T-cell (primary cell): ENCODE data around the gene WIPI1. TPM values are rescaled to one million over a fixed set of nuclear protein-coding genes. Genes with fewer than 3 reads are reported as not detected.

Experiments
- ATAC-seq, 4 experiments: fragments of 200-7000 bp in 3 of 4; fragments of 150-1000 bp in 1 of 4; cut with Tn5 transposase; replicated peaks in 1 of 4; 1 replicate in 3 of 4; 2 replicates in 1 of 4; pipeline ENCODE4 v1.10.0; 2021; ENCODE audit warnings: moderate library complexity in 3 of 4, mild to moderate bottlenecking in 2 of 4, moderate number of reproducible peaks in 1 of 4
- CTCF ChIA-PET, 2 donors: fragments of 300-600 bp; sonication (Branson Sonifier 250); formaldehyde crosslinking; loops; one replicate each; lab custom pipeline; 2022; ENCODE audit warnings: antibody characterized with exemption in 2 of 2; lab: Charles Lee
- POLR2A ChIA-PET, 2 donors: fragments of 300-600 bp; sonication (Branson Sonifier 250); formaldehyde crosslinking; loops; one replicate each; lab custom pipeline; 2022; ENCODE audit warnings: antibody characterized with exemption in 2 of 2; lab: Charles Lee
- DNase-seq, 35 experiments: peaks; one replicate each; pipeline versions ENCODE4 v3.0.0 to v3.0.0-alpha.2; 2013 to 2023
- H3K27ac ChIP-seq: one replicate; pipeline ENCODE4 v1.5.1; 2013; ENCODE audit warnings: low read length
- H3K27me3 ChIP-seq, 2 experiments: replicated peaks in 1 of 2; 1 replicate in 1 of 2; 2 replicates in 1 of 2; pipeline versions ENCODE4 v1.6.1 to v1.7.0; 2013; ENCODE audit warnings: low read length in 1 of 2, mixed read lengths in 1 of 2; ENCODE audit not compliant: control insufficient read depth in 2 of 2, insufficient read depth in 2 of 2; ENCODE audit errors: extremely low read depth in 1 of 2
- H3K36me3 ChIP-seq, 2 donors: 1 replicate in 1 of 2; 2 replicates in 1 of 2; pipeline versions ENCODE4 v1.6.1 to v1.7.0; 2013; ENCODE audit warnings: low read length in 1 of 2; ENCODE audit not compliant: control insufficient read depth in 2 of 2, insufficient read depth in 1 of 2; ENCODE audit errors: extremely low read depth in 1 of 2
- H3K4me1 ChIP-seq, 2 experiments: 1 replicate in 1 of 2; 2 replicates in 1 of 2; pipeline versions ENCODE4 v1.6.1 to v1.7.0; 2013; ENCODE audit warnings: low read length in 2 of 2, mixed read lengths in 1 of 2; ENCODE audit not compliant: insufficient read depth in 2 of 2, control insufficient read depth in 1 of 2; ENCODE audit errors: extremely low read depth in 1 of 2
- H3K4me3 ChIP-seq, 2 donors: 1 replicate in 1 of 2; 2 replicates in 1 of 2; pipeline versions ENCODE4 v1.5.1 to v1.7.0; 2013; ENCODE audit warnings: mild to moderate bottlenecking in 2 of 2, low read length in 1 of 2, moderate library complexity in 1 of 2; ENCODE audit not compliant: control insufficient read depth in 1 of 2; ENCODE audit errors: extremely low read depth in 1 of 2
- H3K9me3 ChIP-seq: 2 replicates; pipeline ENCODE4 v1.7.0; 2013
- H3K27ac Mint-ChIP-seq, 2 donors: one replicate each; pipeline ENCODE4 v1.8.0; 2020 to 2021; ENCODE audit warnings: mild to moderate bottlenecking in 2 of 2, mixed read lengths in 2 of 2
- H3K27me3 Mint-ChIP-seq, 2 donors: one replicate each; pipeline ENCODE4 v1.8.0; 2021 to 2022; ENCODE audit warnings: mixed read lengths in 2 of 2
- H3K36me3 Mint-ChIP-seq: one replicate; pipeline ENCODE4 v1.8.0; 2021; ENCODE audit warnings: mixed read lengths
- H3K4me1 Mint-ChIP-seq, 3 donors: one replicate each; pipeline ENCODE4 v1.8.0; 2020 to 2022; ENCODE audit warnings: mixed read lengths in 3 of 3, mild to moderate bottlenecking in 1 of 3
- H3K4me3 Mint-ChIP-seq, 3 donors: one replicate each; pipeline ENCODE4 v1.8.0; 2020 to 2022; ENCODE audit warnings: mild to moderate bottlenecking in 3 of 3, mixed read lengths in 3 of 3, moderate library complexity in 3 of 3
- H3K9me3 Mint-ChIP-seq, 3 donors: one replicate each; pipeline ENCODE4 v1.8.0; 2020 to 2022; ENCODE audit warnings: mixed read lengths in 3 of 3
- WGBS: methylation state at CpG from one replicate; pipeline ENCODE4 v1.1.5; 2013; ENCODE audit warnings: missing lambda C conversion rate; ENCODE audit not compliant: insufficient coverage; 5-methylcytosine and 5-hydroxymethylcytosine counted together
- total RNA-seq, 35 experiments: library from RNA in 6 of 35; stranded (reverse) in 6 of 35; fragments of 120-200 nt in 1 of 35; gene quantifications; one replicate each; pipeline versions ENCODE4 v1.2.1 to v1.2.4 and lab custom pipeline; 2013 to 2026

Gene WIPI1
- total RNA-seq, 5 donors from 2014 or later (not counting 1 experiment from before 2014, with no cell fraction given): 5.4 to 11.8 (median 9.7) TPM

- ChIA-PET POLR2A (interaction anchor here in 1 of 2 donors (0.7 kb wide), 1 partner anchor 8 kb away, joined by 3 read pairs; no protein-coding TSS in a partner anchor), CTCF (no interaction called here)
- peaks cover 0 to 2% of the 10 kb centered on the region in 2 experiments for H3K4me1 ChIP-seq
- H3K27me3 Mint-ChIP-seq: no peaks in the 10 kb centered on the region
- DNase-seq: no peak
- H3K36me3 ChIP-seq: peaks cover 0 to 23% of the 10 kb centered on the region in 2 donors
- H3K4me3 Mint-ChIP-seq: no peak overlapping the region
- no peaks in the 10 kb centered on the region for H3K9me3 ChIP-seq
- no peak for ATAC-seq
- H3K27me3 ChIP-seq: no peaks in the 10 kb centered on the region
- peaks cover 0 to 11% (median 3%) of the 10 kb centered on the region in 3 donors for H3K4me1 Mint-ChIP-seq
- H3K27ac Mint-ChIP-seq: no peak overlapping the region
- no peak overlapping the region for H3K4me3 ChIP-seq
- peaks cover 29% of the 10 kb centered on the region for H3K36me3 Mint-ChIP-seq
- H3K27ac ChIP-seq: no peak overlapping the region
- H3K9me3 Mint-ChIP-seq: no peaks in the 10 kb centered on the region
- 100% methylated on average over 3 of the region's 13 CpGs for WGBS
Observed at GRCh38 chr17:68449021-68449739, 8.1 kb downstream of the WIPI1 start.

- no peaks in the 10 kb centered on the region for H3K27me3 Mint-ChIP-seq
- Histone ChIP-seq H3K27me3 (no peaks in the 10 kb centered on the region), H3K27ac (no peak overlapping the region), H3K4me3 (no peak overlapping the region), H3K36me3 (peaks cover 0 to 16% of the 10 kb centered on the region in 2 donors), H3K4me1 (no peaks in the 10 kb centered on the region), H3K9me3 (no peaks in the 10 kb centered on the region)
- peaks cover 2 to 8% (median 3%) of the 10 kb centered on the region in 3 donors for H3K4me1 Mint-ChIP-seq
- 93% methylated on average over 9 of the region's 9 CpGs for WGBS
- H3K27ac Mint-ChIP-seq: no peak overlapping the region
- peaks cover 33% of the 10 kb centered on the region for H3K36me3 Mint-ChIP-seq
- ATAC-seq (no peak), DNase-seq (no peak)
- no peak overlapping the region for H3K4me3 Mint-ChIP-seq
- ChIA-PET CTCF (interaction anchor here in 1 of 2 donors (0.7 kb wide), 1 partner anchor 39 kb away, joined by 4 read pairs; no protein-coding TSS in a partner anchor), POLR2A (no interaction called here)
- no peaks in the 10 kb centered on the region for H3K9me3 Mint-ChIP-seq
Observed at GRCh38 chr17:68446626-68447041, 10.7 kb downstream of the WIPI1 start.

GRCh38 chr17:68445671-68446070 lies 11.6 kb downstream of the WIPI1 start:
- H3K27ac ChIP-seq: no peak overlapping the region
- Mint-ChIP-seq H3K4me3 (no peak overlapping the region), H3K27me3 (no peaks in the 10 kb centered on the region), H3K27ac (no peak overlapping the region), H3K9me3 (no peaks in the 10 kb centered on the region), H3K4me1 (peaks cover 11 to 17% (median 13%) of the 10 kb centered on the region in 3 donors), H3K36me3 (peaks cover 27% of the 10 kb centered on the region)
- H3K27me3 ChIP-seq: no peaks in the 10 kb centered on the region
- 93% methylated on average over 4 of the region's 8 CpGs for WGBS
- no peak overlapping the region for H3K4me3 ChIP-seq
- no peaks in the 10 kb centered on the region for H3K9me3 ChIP-seq
- DNase-seq (no peak), ATAC-seq (no peak)
- ChIA-PET POLR2A (no interaction called here), CTCF (no interaction called here)
- peaks cover 0 to 6% of the 10 kb centered on the region in 2 experiments for H3K4me1 ChIP-seq
- H3K36me3 ChIP-seq: peaks cover 0 to 13% of the 10 kb centered on the region in 2 donors

- H3K9me3 Mint-ChIP-seq: no peaks in the 10 kb centered on the region
- ChIA-PET CTCF (no interaction called here), POLR2A (interaction anchor here in 1 of 2 donors (0.6 kb wide), 1 partner anchor 249 kb away, joined by 4 read pairs; no protein-coding TSS in a partner anchor)
- H3K36me3 Mint-ChIP-seq: peaks cover 18% of the 10 kb centered on the region
- DNase-seq: no peak
- H3K4me1 Mint-ChIP-seq: peaks cover 19 to 26% (median 23%) of the 10 kb centered on the region in 3 donors
- Histone ChIP-seq H3K4me1 (peaks cover 0 to 6% of the 10 kb centered on the region in 2 experiments), H3K27me3 (no peaks in the 10 kb centered on the region), H3K36me3 (peaks cover 0 to 10% of the 10 kb centered on the region in 2 donors), H3K27ac (no peak overlapping the region), H3K9me3 (no peaks in the 10 kb centered on the region), H3K4me3 (no peak overlapping the region)
- H3K27me3 Mint-ChIP-seq: no peaks in the 10 kb centered on the region
- ATAC-seq: no peak
- WGBS: 96% methylated on average over 4 of the region's 11 CpGs
- H3K4me3 Mint-ChIP-seq: no peak overlapping the region
- no peak overlapping the region for H3K27ac Mint-ChIP-seq
Observed at GRCh38 chr17:68443972-68444464, 13.3 kb downstream of the WIPI1 start.

GRCh38 chr17:68441070-68441770 lies 16.1 kb downstream of the WIPI1 start:
- peaks cover 43 to 54% (median 51%) of the 10 kb centered on the region in 3 donors for H3K4me1 Mint-ChIP-seq
- no peaks in the 10 kb centered on the region for H3K27me3 Mint-ChIP-seq
- H3K4me3 Mint-ChIP-seq: no peak overlapping the region
- no peak overlapping the region for H3K27ac ChIP-seq
- no peak for ATAC-seq
- 74% methylated on average over 10 of the region's 14 CpGs for WGBS
- H3K9me3 ChIP-seq: no peaks in the 10 kb centered on the region
- peaks cover 17 to 30% of the 10 kb centered on the region in 2 experiments for H3K4me1 ChIP-seq
- H3K27me3 ChIP-seq: no peaks in the 10 kb centered on the region
- H3K4me3 ChIP-seq: no peak overlapping the region
- no peaks in the 10 kb centered on the region for H3K9me3 Mint-ChIP-seq
- peak overlapping the region; percentile 90 to 94 for H3K27ac Mint-ChIP-seq
- H3K36me3 Mint-ChIP-seq: peaks cover 12% of the 10 kb centered on the region
- ChIA-PET CTCF (interaction anchor here (0.7 to 1.0 kb wide), 3 partner anchors 10 to 241 kb away, joined by 3 read pairs; no protein-coding TSS in a partner anchor), POLR2A (interaction anchor here (0.5 to 0.6 kb wide), 4 partner anchors 7 to 259 kb away, joined by 3 to 6 read pairs (median 5); no protein-coding TSS in a partner anchor)
- DNase-seq: no peak
- no peaks in the 10 kb centered on the region for H3K36me3 ChIP-seq

GRCh38 chr17:68440526-68440925 lies 16.8 kb downstream of the WIPI1 start:
- Histone ChIP-seq H3K36me3 (no peaks in the 10 kb centered on the region), H3K4me1 (peaks cover 17 to 36% of the 10 kb centered on the region in 2 experiments), H3K9me3 (no peaks in the 10 kb centered on the region), H3K4me3 (no peak overlapping the region), H3K27ac (no peak overlapping the region), H3K27me3 (no peaks in the 10 kb centered on the region)
- peak overlapping the region; percentile 90 to 94 for H3K27ac Mint-ChIP-seq
- peaks cover 13% of the 10 kb centered on the region for H3K36me3 Mint-ChIP-seq
- H3K27me3 Mint-ChIP-seq: no peaks in the 10 kb centered on the region
- ATAC-seq: no peak
- CTCF ChIA-PET: interaction anchor here in 1 of 2 donors (0.9 kb wide), 1 partner anchor 240 kb away, joined by 3 read pairs; no protein-coding TSS in a partner anchor
- no peak overlapping the region for H3K4me3 Mint-ChIP-seq
- no peak for DNase-seq
- H3K9me3 Mint-ChIP-seq: no peaks in the 10 kb centered on the region
- POLR2A ChIA-PET: interaction anchor here in 1 of 2 donors (0.5 to 0.6 kb wide), 2 partner anchors 126 to 258 kb away, joined by 5 to 6 read pairs; no protein-coding TSS in a partner anchor
- H3K4me1 Mint-ChIP-seq: peaks cover 50 to 58% (median 57%) of the 10 kb centered on the region in 3 donors
- no CpG with 5 or more reads among the region's 2 CpGs for WGBS
